ENCODE data around the gene MUC2. TPM values are rescaled to one million over a fixed set of nuclear protein-coding genes. Genes with fewer than 3 reads are reported as not detected.

The MUC2 gene
- total RNA-seq, 2 experiments from 2014 or later: not detected

DNA sequence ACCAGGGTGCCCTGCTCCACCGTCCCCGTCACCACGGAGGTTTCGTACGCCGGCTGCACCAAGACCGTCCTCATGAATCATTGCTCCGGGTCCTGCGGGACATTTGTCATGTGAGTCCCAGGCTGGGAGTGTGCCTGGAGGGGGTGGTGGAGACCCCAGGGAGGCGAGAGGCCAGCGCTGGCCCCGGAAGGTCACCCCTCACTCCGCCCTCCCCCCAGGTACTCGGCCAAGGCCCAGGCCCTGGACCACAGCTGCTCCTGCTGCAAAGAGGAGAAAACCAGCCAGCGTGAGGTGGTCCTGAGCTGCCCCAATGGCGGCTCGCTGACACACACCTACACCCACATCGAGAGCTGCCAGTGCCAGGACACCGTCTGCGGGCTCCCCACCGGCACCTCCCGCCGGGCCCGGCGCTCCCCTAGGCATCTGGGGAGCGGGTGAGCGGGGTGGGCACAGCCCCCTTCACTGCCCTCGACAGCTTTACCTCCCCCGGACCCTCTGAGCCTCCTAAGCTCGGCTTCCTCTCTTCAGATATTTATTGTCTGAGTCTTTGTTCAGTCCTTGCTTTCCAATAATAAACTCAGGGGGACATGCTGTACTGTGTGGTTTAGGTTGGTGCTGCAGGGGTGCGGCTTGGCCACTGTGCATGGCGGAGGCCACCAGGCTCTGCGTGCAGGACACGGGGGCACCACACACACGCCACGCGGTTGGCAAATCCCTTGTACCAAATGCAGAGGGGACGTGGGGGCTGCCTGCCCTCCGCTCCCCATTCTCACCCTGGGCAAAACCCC lies 35.4 kb downstream of the MUC2 start:
- no peak for DNase-seq (ENCODE audit: low spot score)
- Histone ChIP-seq H3K9me3 (ENCODE audit: low read length) (no peaks in the 10 kb centered on the region), H3K4me2 (ENCODE audit: low read length) (no peak overlapping the region), H3K27ac (ENCODE audit: low read depth, low read length, poor library complexity, severe bottlenecking) (no peak overlapping the region), H3K79me2 (ENCODE audit: insufficient read depth, low read depth, low read length) (no peaks in the 10 kb centered on the region), H3K9me2 (ENCODE audit: insufficient read depth, low read length) (no peaks in the 10 kb centered on the region), H3K4me1 (ENCODE audit: insufficient read depth, low read length, poor library complexity, severe bottlenecking) (no peaks in the 10 kb centered on the region), H2AFZ (ENCODE audit: low read length) (no peak overlapping the region), H4K20me1 (ENCODE audit: insufficient read depth, low read length) (no peaks in the 10 kb centered on the region), H3K36me3 (ENCODE audit: insufficient read depth, low read length) (no peaks in the 10 kb centered on the region), H3K4me3 (ENCODE audit: low read depth, low read length, poor library complexity, severe bottlenecking) (no peak overlapping the region)
- POLR2A ChIA-PET: no interaction called here
- intact Hi-C loops (cut with micrococcal nuclease; ENCODE audit: unreplicated experiment): loop anchor here (10.0 kb wide), 1 partner anchor 405 kb away; no protein-coding TSS in a partner anchor
- no TSS peak for BruUV-seq (replicated peaks)
- CTCF ChIA-PET (ENCODE audit: unreplicated experiment): no interaction called here
- TF ChIP-seq EZH2phosphoT487 (IDR thresholded peaks at IDR 0.05; ENCODE audit: borderline replicate concordance, low read depth, low read length): no peak
- TF ChIP-seq, protein P1, sequence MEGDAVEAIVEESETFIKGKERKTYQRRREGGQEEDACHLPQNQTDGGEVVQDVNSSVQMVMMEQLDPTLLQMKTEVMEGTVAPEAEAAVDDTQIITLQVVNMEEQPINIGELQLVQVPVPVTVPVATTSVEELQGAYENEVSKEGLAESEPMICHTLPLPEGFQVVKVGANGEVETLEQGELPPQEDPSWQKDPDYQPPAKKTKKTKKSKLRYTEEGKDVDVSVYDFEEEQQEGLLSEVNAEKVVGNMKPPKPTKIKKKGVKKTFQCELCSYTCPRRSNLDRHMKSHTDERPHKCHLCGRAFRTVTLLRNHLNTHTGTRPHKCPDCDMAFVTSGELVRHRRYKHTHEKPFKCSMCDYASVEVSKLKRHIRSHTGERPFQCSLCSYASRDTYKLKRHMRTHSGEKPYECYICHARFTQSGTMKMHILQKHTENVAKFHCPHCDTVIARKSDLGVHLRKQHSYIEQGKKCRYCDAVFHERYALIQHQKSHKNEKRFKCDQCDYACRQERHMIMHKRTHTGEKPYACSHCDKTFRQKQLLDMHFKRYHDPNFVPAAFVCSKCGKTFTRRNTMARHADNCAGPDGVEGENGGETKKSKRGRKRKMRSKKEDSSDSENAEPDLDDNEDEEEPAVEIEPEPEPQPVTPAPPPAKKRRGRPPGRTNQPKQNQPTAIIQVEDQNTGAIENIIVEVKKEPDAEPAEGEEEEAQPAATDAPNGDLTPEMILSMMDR (conservative IDR thresholded peaks at IDR 0.05; ENCODE audit: low read length): no peak

DNA sequence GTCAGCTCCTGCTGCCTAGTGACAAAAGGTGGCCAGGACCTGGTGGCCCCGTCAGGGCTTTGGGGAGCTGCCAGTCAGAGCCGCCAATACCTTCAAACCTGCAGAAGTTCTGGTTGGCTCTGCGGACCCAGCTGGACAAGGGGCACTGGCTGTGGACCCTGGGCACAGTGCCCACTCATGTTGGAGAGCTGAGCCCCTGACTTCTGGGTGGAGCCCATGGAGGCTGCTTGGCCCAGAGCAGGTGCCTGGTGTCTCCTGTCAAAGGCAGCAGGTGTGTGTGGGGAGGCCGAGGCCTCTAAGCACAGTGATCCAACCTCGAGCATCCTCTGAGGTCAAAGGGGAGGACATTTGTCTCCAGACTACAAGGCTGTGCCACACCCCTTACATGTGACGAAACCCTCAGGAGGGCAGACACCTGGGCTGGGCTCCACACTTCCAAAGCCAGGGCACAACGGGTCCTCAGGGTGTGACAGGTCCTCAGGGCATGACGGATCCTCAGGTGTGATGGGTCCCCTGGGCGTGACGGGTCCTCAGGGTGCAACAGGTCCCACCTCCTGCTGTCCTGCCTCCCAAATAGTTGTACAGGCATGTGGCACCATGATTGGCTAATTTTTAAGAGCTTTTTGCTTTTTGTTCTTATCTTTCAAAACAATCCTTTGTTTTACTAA lies 37.0 kb downstream of the MUC2 start:
- no peaks in the 10 kb centered on the region for H3K36me3 ChIP-seq (ENCODE audit: insufficient read depth, low read length)
- H2AFZ ChIP-seq (ENCODE audit: low read length): no peak overlapping the region
- CTCF ChIA-PET (ENCODE audit: unreplicated experiment): no interaction called here
- intact Hi-C loops (cut with micrococcal nuclease; ENCODE audit: unreplicated experiment): loop anchor here (10.0 kb wide), 1 partner anchor 403 kb away; no protein-coding TSS in a partner anchor
- no peak overlapping the region for H3K4me3 ChIP-seq (ENCODE audit: low read depth, low read length, poor library complexity, severe bottlenecking)
- no peaks in the 10 kb centered on the region for H3K9me3 ChIP-seq (ENCODE audit: low read length)
- H4K20me1 ChIP-seq (ENCODE audit: insufficient read depth, low read length): no peaks in the 10 kb centered on the region
- H3K4me1 ChIP-seq (ENCODE audit: insufficient read depth, low read length, poor library complexity, severe bottlenecking): no peaks in the 10 kb centered on the region
- H3K9me2 ChIP-seq (ENCODE audit: insufficient read depth, low read length): no peaks in the 10 kb centered on the region
- POLR2A ChIA-PET: no interaction called here
- H3K4me2 ChIP-seq (ENCODE audit: low read length): no peak overlapping the region
- H3K27ac ChIP-seq (ENCODE audit: low read depth, low read length, poor library complexity, severe bottlenecking): no peak overlapping the region
- no peak for DNase-seq (ENCODE audit: low spot score)
- no TSS peak for BruUV-seq (replicated peaks)
- H3K79me2 ChIP-seq (ENCODE audit: insufficient read depth, low read depth, low read length): no peaks in the 10 kb centered on the region
- TF ChIP-seq EZH2phosphoT487 (IDR thresholded peaks at IDR 0.05; ENCODE audit: borderline replicate concordance, low read depth, low read length): no peak
- TF ChIP-seq, protein P1 (conservative IDR thresholded peaks at IDR 0.05; ENCODE audit: low read length): no peak
